ENCODE results near the gene SNX8. TPM values are rescaled to one million over a fixed set of nuclear protein-coding genes. Genes with fewer than 3 reads are reported as not detected.
A peak's percentile ranks its signal among the peaks of the same experiment; 100 is the strongest.

SNX8 gene
- total and polyA plus RNA-seq, 2 of the 13 experiments (the other 11 are each of a cell fraction or from before 2014, with no cell fraction given): 20.6 to 45.2 TPM

DNA sequence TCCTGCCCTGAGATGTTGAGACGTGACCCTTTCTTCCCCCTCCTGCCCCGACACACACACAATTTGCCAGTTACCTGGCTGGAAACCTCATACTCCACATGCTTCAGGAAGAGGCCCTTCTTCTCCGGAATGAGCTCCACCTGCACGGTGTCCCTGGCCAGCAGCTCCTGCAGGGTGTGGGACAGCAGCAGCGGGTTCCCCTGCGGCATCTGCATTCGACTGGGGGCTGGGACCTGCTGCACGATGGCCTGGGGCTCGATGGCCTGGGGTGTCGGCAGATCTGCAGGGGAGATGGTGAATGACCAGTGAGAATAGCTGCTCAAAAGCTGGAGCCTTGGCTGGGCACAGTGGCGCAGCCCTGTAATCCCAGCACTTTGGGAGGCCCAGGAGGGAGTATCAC lies 36.2 kb downstream of the SNX8 start:
- intact Hi-C loops (cut with micrococcal nuclease; ENCODE audit: unreplicated experiment): no loop called here
- 96% methylated on average over 10 of the region's 11 CpGs for WGBS (ENCODE audit: low lambda C conversion rate)

DNA sequence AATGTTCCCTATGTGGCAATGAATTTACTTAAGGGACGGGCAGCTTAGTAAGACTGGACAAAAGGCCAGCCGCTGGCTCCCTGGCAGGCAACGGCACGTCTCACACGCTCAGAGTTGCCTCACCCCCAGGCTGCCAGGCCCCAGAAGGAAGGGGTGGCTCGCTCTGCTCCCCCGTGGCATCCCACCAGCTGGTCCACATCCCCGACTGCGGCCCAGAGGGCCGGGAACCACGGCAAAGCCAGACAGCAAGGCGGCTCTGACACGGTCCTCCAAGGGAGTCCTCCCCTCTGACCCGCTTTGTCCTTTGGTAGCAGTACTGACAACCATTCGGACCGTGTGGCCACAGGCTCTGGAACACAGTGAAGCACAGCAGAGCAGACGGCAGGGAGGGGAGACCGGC lies 38.1 kb downstream of the SNX8 start:
- Histone ChIP-seq H2AFZ (ENCODE audit: low read length) (no peak overlapping the region), H3K9me3 (ENCODE audit: low read length) (no peaks in the 10 kb centered on the region), H3K9ac (ENCODE audit: insufficient read depth, low read depth, low read length) (no peak overlapping the region), H3K27me3 (ENCODE audit: control insufficient read depth in 1 of 2, insufficient read depth in 2 of 2, low read length in 2 of 2) (no peaks in the 10 kb centered on the region), H4K20me1 (ENCODE audit: insufficient read depth, low read length) (no peaks in the 10 kb centered on the region), H3K4me2 (ENCODE audit: low read depth, low read length) (no peak overlapping the region), H3K79me2 (ENCODE audit: insufficient read depth, low read length) (peaks cover 7% of the 10 kb centered on the region), H3K4me3 (replicated peaks in 1 of 3; ENCODE audit: insufficient read depth in 1 of 3, low read depth in 2 of 3, low read length in 3 of 3) (no peak overlapping the region), H3K36me3 (replicated peaks in 1 of 2; ENCODE audit: control insufficient read depth in 1 of 2, insufficient read depth in 2 of 2, low read length in 2 of 2) (peaks cover 13 to 30% of the 10 kb centered on the region in 2 experiments; a peak in 4 of 5 replicates), H3K27ac (ENCODE audit: extremely low read length, insufficient read depth, low read length) (no peak overlapping the region), H3K4me1 (ENCODE audit: insufficient read depth, low read length) (peaks cover 31% of the 10 kb centered on the region)
- no TSS peak for BruUV-seq (replicated peaks)
- no peak for ATAC-seq
- ChIA-PET CTCF (ENCODE audit: low intra/inter-chr PET ratio, low total read pairs) (no interaction called here), POLR2A (interaction anchor here (0.7 kb wide), 1 partner anchor 86 kb away, joined by 3 read pairs; no protein-coding TSS in a partner anchor)
- in situ Hi-C loops (cut with HindIII; ENCODE audit: extremely low pct_ligation_motif_present, low pct_unique_long_range_greater_than_20kb) (no loop called here), intact Hi-C loops (cut with micrococcal nuclease; ENCODE audit: unreplicated experiment) (no loop called here)
- WGBS (ENCODE audit: low lambda C conversion rate): 98% methylated on average over 13 of the region's 18 CpGs
- FAIRE-seq: no peak
- DNase-seq (ENCODE audit: low spot score): no peak
- TF ChIP-seq ISX (CRISPR knock-in tag; conservative IDR thresholded peaks at IDR 0.05) (no peak), RBM39 (IDR thresholded peaks at IDR 0.05; ENCODE audit: low read depth, low read length, poor library complexity, severe bottlenecking) (no peak), AGO2 (optimal IDR thresholded peaks at IDR 0.05; ENCODE audit: low read depth, low read length) (peak; percentile 20), RERE (CRISPR knock-in tag; IDR thresholded peaks at IDR 0.05; ENCODE audit: low read depth) (no peak), ZNF263 (CRISPR knock-in tag; IDR thresholded peaks at IDR 0.05) (peak; percentile 50; the same call in 1 of the 2 replicates)
- TF ChIP-seq, protein P1, sequence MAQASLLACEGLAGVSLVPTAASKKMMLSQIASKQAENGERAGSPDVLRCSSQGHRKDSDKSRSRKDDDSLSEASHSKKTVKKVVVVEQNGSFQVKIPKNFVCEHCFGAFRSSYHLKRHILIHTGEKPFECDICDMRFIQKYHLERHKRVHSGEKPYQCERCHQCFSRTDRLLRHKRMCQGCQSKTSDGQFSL (CRISPR knock-in tag; IDR thresholded peaks at IDR 0.05): no peak
- TF ChIP-seq, protein P2, sequence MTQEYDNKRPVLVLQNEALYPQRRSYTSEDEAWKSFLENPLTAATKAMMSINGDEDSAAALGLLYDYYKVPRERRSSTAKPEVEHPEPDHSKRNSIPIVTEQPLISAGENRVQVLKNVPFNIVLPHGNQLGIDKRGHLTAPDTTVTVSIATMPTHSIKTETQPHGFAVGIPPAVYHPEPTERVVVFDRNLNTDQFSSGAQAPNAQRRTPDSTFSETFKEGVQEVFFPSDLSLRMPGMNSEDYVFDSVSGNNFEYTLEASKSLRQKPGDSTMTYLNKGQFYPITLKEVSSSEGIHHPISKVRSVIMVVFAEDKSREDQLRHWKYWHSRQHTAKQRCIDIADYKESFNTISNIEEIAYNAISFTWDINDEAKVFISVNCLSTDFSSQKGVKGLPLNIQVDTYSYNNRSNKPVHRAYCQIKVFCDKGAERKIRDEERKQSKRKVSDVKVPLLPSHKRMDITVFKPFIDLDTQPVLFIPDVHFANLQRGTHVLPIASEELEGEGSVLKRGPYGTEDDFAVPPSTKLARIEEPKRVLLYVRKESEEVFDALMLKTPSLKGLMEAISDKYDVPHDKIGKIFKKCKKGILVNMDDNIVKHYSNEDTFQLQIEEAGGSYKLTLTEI (CRISPR knock-in tag; conservative IDR thresholded peaks at IDR 0.05): no peak

More for the DNA sequence above, 36.2 kb downstream of the SNX8 start:
- CTCF ChIA-PET (ENCODE audit: low intra/inter-chr PET ratio, low total read pairs): no interaction called here
- no TSS peak for BruUV-seq (replicated peaks)
- in situ Hi-C loops (cut with HindIII; ENCODE audit: extremely low pct_ligation_motif_present, low pct_unique_long_range_greater_than_20kb): no loop called here
- Histone ChIP-seq H3K27me3 (ENCODE audit: control insufficient read depth in 1 of 2, insufficient read depth in 2 of 2, low read length in 2 of 2) (no peaks in the 10 kb centered on the region), H3K36me3 (replicated peaks in 1 of 2; ENCODE audit: control insufficient read depth in 1 of 2, insufficient read depth in 2 of 2, low read length in 2 of 2) (peaks cover 7 to 23% of the 10 kb centered on the region in 2 experiments; a peak in 3 of 5 replicates), H4K20me1 (ENCODE audit: insufficient read depth, low read length) (no peaks in the 10 kb centered on the region), H3K27ac (ENCODE audit: extremely low read length, insufficient read depth, low read length) (no peak overlapping the region), H3K9ac (ENCODE audit: insufficient read depth, low read depth, low read length) (no peak overlapping the region), H3K9me3 (ENCODE audit: low read length) (no peaks in the 10 kb centered on the region), H3K4me2 (ENCODE audit: low read depth, low read length) (no peak overlapping the region), H3K4me1 (ENCODE audit: insufficient read depth, low read length) (peaks cover 37% of the 10 kb centered on the region), H3K79me2 (ENCODE audit: insufficient read depth, low read length) (peaks cover 14% of the 10 kb centered on the region), H2AFZ (ENCODE audit: low read length) (no peak overlapping the region), H3K4me3 (replicated peaks in 1 of 3; ENCODE audit: insufficient read depth in 1 of 3, low read depth in 2 of 3, low read length in 3 of 3) (no peak overlapping the region)
- no peak for TF ChIP-seq NFE2L2 (IDR thresholded peaks at IDR 0.05; ENCODE audit: low read length)
- no peak for TF ChIP-seq JARID2 (CRISPR knock-in tag; IDR thresholded peaks at IDR 0.05; ENCODE audit: insufficient replicate concordance)
- no peak for TF ChIP-seq THAP11 (CRISPR knock-in tag; IDR thresholded peaks at IDR 0.05)
- no peak for TF ChIP-seq ZNF17 (CRISPR knock-in tag; IDR thresholded peaks at IDR 0.05)
- TF ChIP-seq, protein P3, sequence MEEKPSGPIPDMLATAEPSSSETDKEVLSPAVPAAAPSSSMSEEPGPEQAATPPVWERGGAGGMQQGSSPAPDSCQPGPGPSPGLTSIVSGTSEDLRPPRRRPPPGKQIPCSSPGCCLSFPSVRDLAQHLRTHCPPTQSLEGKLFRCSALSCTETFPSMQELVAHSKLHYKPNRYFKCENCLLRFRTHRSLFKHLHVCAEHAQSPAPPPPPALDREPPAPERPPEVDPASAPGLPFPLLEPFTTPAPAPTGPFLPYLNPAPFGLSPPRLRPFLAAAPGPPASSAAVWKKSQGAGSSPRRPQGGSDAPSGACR (CRISPR knock-in tag; IDR thresholded peaks at IDR 0.05): no peak
- no peak for FAIRE-seq
- ATAC-seq: no peak
- DNase-seq (ENCODE audit: low spot score): no peak
- POLR2A ChIA-PET: no interaction called here

Data from HepG2 (cell line).